Ovary (tissue), 9 donors: ENCODE results near the gene LYRM4. TPM values are rescaled to one million over a fixed set of nuclear protein-coding genes. Genes with fewer than 3 reads are reported as not detected.

Source experiments
- DNase-seq, 5 donors: peaks; one replicate each; pipeline ENCODE4 v3.0.0-alpha.2; 2019 to 2020
- H3K27ac ChIP-seq, 2 donors: fragments of 200-600 bp; one replicate each; pipeline versions ENCODE4 v1.5.1 to v1.8.0; 2019 to 2022
- H3K27me3 ChIP-seq: fragments of 200-600 bp; one replicate; pipeline ENCODE4 v1.8.0; 2022
- H3K36me3 ChIP-seq: fragments of 200-600 bp; sonication (generic); one replicate; pipeline ENCODE4 v1.5.1; 2019
- H3K4me1 ChIP-seq: one replicate; pipeline ENCODE4 v1.8.1; 2013; ENCODE audit warnings: mild to moderate bottlenecking, moderate library complexity; ENCODE audit not compliant: insufficient read depth
- H3K4me3 ChIP-seq: fragments of 200-600 bp; sonication (generic); one replicate; pipeline ENCODE4 v1.5.1; 2017
- H3K9me3 ChIP-seq, 2 donors: fragments of 200-600 bp in 1 of 2; sonication (generic) in 1 of 2; one replicate each; pipeline versions ENCODE4 v1.5.1 to v1.8.1; 2013 to 2019; ENCODE audit warnings: mild to moderate bottlenecking in 1 of 2, moderate library complexity in 1 of 2
- EP300 ChIP-seq: sonication (generic); formaldehyde crosslinking; IDR thresholded peaks from one replicate; pipeline ENCODE4 v1.6.1; 2017; ENCODE audit warnings: antibody characterized with exemption
- POLR2A ChIP-seq: fragments of 450-650 bp; IDR thresholded peaks from one replicate; pipeline ENCODE4 v1.6.1; 2017; ENCODE audit warnings: antibody characterized with exemption, mild to moderate bottlenecking, moderate library complexity
- WGBS, 3 donors: extraction: QIAGEN DNeasy Blood & Tissue Kit in 1 of 3; methylation state at CpG; one replicate each; pipeline versions ENCODE4 v1.1.5 to v1.1.7; 2013 to 2017; 5-methylcytosine and 5-hydroxymethylcytosine counted together
- intact Hi-C, 4 donors: fragments of 100-400 bp; cut with DNase I; formaldehyde crosslinking; loops; one replicate each; pipeline versions ENCODE4 v1.11.0 to v1.15.1; 2022 to 2023
- polyA plus RNA-seq, 2 donors: library from polyadenylated mRNA; stranded (reverse); fragments of 200-250 nt in 1 of 2; fragments of 350-450 nt in 1 of 2; fragmentation: Illumina TruSeq in 1 of 2; extraction: RNeasy Lipid Tissue Mini Kit (QIAGEN cat#74804) in 1 of 2; gene quantifications; one replicate each; pipeline ENCODE4 v1.2.3, GENCODE V29; 2013 to 2014
- total RNA-seq, 7 donors: library from RNA; depleted of rRNA in 2 of 7; stranded (reverse); fragments of >200 nt in 2 of 7; fragmentation: NEBNext Ultra II Directional in 3 of 7; extraction: Animal tissue kit (Norgen Biotek cat#: 25700) in 3 of 7; gene quantifications; one replicate each; pipeline versions ENCODE4 v1.1.0 to v1.2.4, GENCODE V29; 2016 to 2023
- TF ChIP-seq, protein P1 (sequence below), 3 donors: fragments of 450-650 bp in 2 of 3; fragments of 200-600 bp in 1 of 3; IDR thresholded peaks; one replicate each; pipeline versions ENCODE4 v1.5.1 to v1.8.0; 2016 to 2022; ENCODE audit warnings: antibody characterized with exemption in 3 of 3, mild to moderate bottlenecking in 1 of 3
- donor health status: DM: no; HTN: no; CAD: no; lungs with moderate emphysema.
- donor health status: DM: no; HTN: no; CAD: no.
- donor health status: Bipolar disorder and iron deficiency.
- donor health status: DM: yes; HTN: yes; CAD: no.
- donor health status: DM: no; HTN: no; CAD: no.
- donor health status: DM: yes; HTN: yes; CAD: no.

The LYRM4 gene
- total and polyA plus RNA-seq, 9 donors, result 28.0 to 38.2 (median 33.6) TPM

DNA sequence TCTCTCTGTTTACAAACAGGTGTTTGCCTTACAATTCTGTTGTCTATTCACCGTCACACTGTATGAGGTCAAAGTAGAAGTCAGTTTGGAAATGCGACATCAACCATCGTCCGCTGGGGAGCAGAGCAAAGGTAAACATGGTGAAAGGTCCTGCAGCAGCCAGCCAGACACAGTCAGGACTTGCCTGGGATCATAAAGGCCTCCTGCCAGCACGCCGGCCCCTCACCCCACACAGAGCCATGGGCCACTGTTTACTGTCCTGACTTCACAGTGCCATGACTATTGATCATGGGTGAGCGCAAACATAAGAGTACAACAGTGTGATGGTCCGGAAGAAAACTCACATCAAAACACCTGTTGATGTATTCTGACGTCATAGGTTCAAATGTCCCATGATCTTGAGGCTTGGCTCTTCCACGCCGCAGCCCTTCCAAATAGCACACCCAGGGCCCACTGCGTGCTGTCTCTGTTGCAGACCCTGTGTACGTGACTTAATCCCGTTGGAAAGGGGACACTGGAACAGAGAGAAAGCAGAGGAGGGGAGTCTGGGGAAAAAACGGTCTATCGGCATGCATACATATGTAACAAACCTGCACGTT is 192.5 kb downstream of the LYRM4 start:
- no peaks in the 10 kb centered on the region for H3K27me3 ChIP-seq
- WGBS, 3 donors, result 93% methylated on average over 17 of the region's 17 CpGs
- H3K4me1 ChIP-seq, result no peaks in the 10 kb centered on the region
- no peaks in the 10 kb centered on the region for H3K36me3 ChIP-seq
- no peak overlapping the region for H3K4me3 ChIP-seq
- TF ChIP-seq EP300 (no peak), POLR2A (no peak)
- TF ChIP-seq, protein P1, sequence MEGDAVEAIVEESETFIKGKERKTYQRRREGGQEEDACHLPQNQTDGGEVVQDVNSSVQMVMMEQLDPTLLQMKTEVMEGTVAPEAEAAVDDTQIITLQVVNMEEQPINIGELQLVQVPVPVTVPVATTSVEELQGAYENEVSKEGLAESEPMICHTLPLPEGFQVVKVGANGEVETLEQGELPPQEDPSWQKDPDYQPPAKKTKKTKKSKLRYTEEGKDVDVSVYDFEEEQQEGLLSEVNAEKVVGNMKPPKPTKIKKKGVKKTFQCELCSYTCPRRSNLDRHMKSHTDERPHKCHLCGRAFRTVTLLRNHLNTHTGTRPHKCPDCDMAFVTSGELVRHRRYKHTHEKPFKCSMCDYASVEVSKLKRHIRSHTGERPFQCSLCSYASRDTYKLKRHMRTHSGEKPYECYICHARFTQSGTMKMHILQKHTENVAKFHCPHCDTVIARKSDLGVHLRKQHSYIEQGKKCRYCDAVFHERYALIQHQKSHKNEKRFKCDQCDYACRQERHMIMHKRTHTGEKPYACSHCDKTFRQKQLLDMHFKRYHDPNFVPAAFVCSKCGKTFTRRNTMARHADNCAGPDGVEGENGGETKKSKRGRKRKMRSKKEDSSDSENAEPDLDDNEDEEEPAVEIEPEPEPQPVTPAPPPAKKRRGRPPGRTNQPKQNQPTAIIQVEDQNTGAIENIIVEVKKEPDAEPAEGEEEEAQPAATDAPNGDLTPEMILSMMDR (IDR thresholded peaks at IDR 0.05), result no peak
- intact Hi-C loops, result no loop called here
- H3K9me3 ChIP-seq, result no peaks in the 10 kb centered on the region
- no peak for DNase-seq
- no peak overlapping the region for H3K27ac ChIP-seq

DNA sequence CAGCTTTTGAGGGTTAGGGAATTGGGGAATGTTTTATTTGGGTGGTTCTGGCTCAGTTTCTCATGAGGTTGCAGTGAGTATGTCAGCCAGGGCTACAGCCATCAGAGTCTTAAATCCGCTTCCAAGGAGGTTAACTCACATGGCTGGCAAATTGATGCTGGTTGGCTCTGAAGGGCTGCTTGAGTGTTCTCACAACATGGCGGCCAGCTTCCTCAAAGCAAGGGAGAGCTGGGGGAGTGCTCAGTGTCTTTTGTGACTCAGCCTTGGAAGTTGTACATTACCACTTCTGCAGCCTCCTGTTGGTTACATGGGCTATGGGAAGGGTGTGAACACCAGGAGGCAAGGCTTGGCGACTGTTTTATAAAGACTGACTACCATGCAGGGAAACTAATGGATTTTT is 193.4 kb downstream of the LYRM4 start:
- Histone ChIP-seq H3K9me3 (no peaks in the 10 kb centered on the region), H3K27ac (no peak overlapping the region), H3K36me3 (no peaks in the 10 kb centered on the region), H3K4me1 (no peaks in the 10 kb centered on the region), H3K4me3 (no peak overlapping the region), H3K27me3 (no peaks in the 10 kb centered on the region)
- no peak for DNase-seq
- intact Hi-C loops, result no loop called here
- TF ChIP-seq EP300, result no peak
- TF ChIP-seq, protein P1 (IDR thresholded peaks at IDR 0.05), result no peak
- TF ChIP-seq POLR2A, result no peak
- 92 to 96% (median 95%) methylated on average over 3 of the region's 3 CpGs for WGBS, 3 donors

DNA sequence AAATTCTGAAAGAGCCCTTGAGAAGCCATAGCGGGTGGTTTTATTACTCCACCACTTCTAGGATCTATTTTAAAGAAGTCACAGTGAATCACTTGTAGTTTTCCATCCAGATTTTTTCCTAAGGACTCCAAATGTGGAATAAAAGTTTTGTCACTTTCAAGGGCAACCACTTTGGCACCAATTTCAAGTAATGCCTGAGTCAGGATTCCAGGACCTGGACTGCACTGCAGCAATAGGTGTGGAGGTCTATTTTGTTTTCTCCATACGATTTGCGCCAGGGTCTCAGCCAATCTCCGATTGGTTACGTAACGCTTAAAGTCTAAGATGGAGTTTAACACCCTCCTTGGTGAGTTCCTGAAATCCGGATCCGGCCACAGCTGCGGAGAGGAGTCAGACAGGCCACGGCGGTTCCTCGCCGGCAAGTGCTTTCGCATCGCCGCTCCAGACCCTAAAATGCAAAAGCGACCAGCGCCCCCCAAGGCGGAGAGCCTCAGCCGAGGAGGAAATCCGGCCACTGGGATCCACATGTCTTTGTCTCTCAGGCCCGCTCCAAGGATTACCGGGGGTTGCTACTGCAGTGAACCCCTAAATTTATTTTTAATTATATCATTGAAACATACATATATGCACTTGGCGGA is 194.2 kb downstream of the LYRM4 start:
- 93 to 96% (median 95%) methylated on average over 24 of the region's 24 CpGs for WGBS, 3 donors
- TF ChIP-seq POLR2A (no peak), EP300 (no peak)
- TF ChIP-seq, protein P1 (IDR thresholded peaks at IDR 0.05), result no peak
- no peak for DNase-seq
- H3K36me3 ChIP-seq, result no peaks in the 10 kb centered on the region
- no peak overlapping the region for H3K4me3 ChIP-seq
- H3K9me3 ChIP-seq, result no peaks in the 10 kb centered on the region
- H3K4me1 ChIP-seq, result no peaks in the 10 kb centered on the region
- no peak overlapping the region for H3K27ac ChIP-seq
- intact Hi-C loops, result no loop called here
- no peaks in the 10 kb centered on the region for H3K27me3 ChIP-seq

DNA sequence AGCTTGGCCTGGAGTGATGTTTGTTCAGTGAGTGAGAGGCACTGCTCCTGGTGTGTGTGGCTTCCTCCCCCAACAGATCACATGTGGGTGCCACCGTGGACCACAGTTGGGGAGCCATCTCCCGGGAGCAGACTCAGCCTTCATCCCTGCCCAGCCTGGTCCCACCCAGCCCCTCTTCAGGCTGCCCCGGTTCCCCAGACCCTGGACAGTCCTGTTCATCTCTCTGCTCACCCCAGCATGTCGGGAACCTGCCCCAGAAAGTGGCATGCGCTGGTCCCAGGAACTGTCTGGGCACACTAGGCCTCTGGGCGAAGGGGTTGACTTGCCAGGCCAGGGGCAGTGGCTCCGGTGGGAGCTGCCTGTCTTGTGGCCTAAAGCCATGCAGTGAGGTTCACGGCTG is 197.1 kb downstream of the LYRM4 start:
- Histone ChIP-seq H3K4me3 (no peak overlapping the region), H3K4me1 (no peaks in the 10 kb centered on the region), H3K27ac (no peak overlapping the region), H3K36me3 (no peaks in the 10 kb centered on the region), H3K27me3 (no peaks in the 10 kb centered on the region), H3K9me3 (no peaks in the 10 kb centered on the region)
- TF ChIP-seq POLR2A (no peak), EP300 (no peak)
- TF ChIP-seq, protein P1 (IDR thresholded peaks at IDR 0.05), result no peak
- WGBS, 3 donors, result 88 to 97% (median 97%) methylated on average over 8 of the region's 8 CpGs
- intact Hi-C loops, result no loop called here
- no peak for DNase-seq
